HL-60 (cell line): Measurements from ENCODE around the gene WFDC11.
A peak's percentile ranks its signal among the peaks of the same experiment; 100 is the strongest.

ENCODE experiments used
- DNase-seq, 2 experiments: peaks; one replicate each; pipeline ENCODE4 v3.0.0-alpha.2; 2010 to 2020; ENCODE audit warnings: low read depth in 1 of 2, low spot score in 1 of 2
- H3K27ac ChIP-seq: fragments of 250-450 bp; sonication (Bioruptor Pico); replicated peaks from 2 replicates; pipeline ENCODE4 v1.5.1; 2020; ENCODE audit warnings: mild to moderate bottlenecking, moderate library complexity
- H3K27me3 ChIP-seq: fragments of 250-450 bp; sonication (Bioruptor Pico); 2 replicates; pipeline ENCODE4 v1.5.1; 2021; ENCODE audit warnings: mild to moderate bottlenecking, moderate library complexity; ENCODE audit not compliant: insufficient read depth, poor library complexity, severe bottlenecking
- H3K4me3 ChIP-seq: replicated peaks from 2 replicates; pipeline ENCODE4 v1.5.1; 2011; ENCODE audit warnings: mild to moderate bottlenecking, control low read depth, low read length; ENCODE audit not compliant: insufficient read depth
- GABPA ChIP-seq: IDR thresholded peaks from 2 replicates; pipeline ENCODE4 v1.6.1; 2012; ENCODE audit warnings: low read depth
- POLR2AphosphoS5 ChIP-seq: IDR thresholded peaks from 2 replicates; pipeline ENCODE4 v1.6.1; 2012; ENCODE audit warnings: low read depth
- REST ChIP-seq: IDR thresholded peaks from 2 replicates; pipeline ENCODE4 v1.6.1; 2012; ENCODE audit warnings: low read depth; ENCODE audit not compliant: insufficient replicate concordance
- SPI1 ChIP-seq: IDR thresholded peaks from 2 replicates; pipeline ENCODE4 v1.6.1; 2012; ENCODE audit warnings: low read depth, mild to moderate bottlenecking, borderline replicate concordance
- TF ChIP-seq, protein P1 (sequence below): IDR thresholded peaks from one replicate; pipeline ENCODE4 v1.5.1; 2011; ENCODE audit warnings: low read length, control low read depth, inconsistent platforms; ENCODE audit not compliant: insufficient read depth

The WFDC11 gene

DNA sequence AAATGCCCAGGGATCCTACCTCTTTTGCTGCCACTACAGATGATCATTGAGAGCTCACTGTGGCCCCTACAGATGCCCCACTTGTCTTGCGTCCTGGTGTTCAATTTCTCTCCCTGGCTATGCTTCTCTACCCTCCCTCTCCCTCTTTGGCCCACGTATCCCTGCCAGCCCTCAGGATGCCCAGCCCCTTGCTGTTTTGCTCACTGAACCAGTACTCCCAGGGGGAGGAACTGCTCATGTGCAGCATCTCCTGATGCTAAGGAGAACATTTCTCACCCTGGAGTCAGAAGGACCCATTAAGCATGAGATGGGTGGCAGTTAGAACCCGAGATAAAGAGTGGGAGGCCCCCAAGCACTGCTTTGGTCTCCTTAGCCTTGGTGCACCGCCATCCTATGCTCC lies 38.9 kb downstream of the WFDC11 start, which contains the start of gene WFDC9:
TSS of gene WFDC9 (minus strand) at position 101 of the 400 bp plus-strand sequence. CDS start 21,103 bp downstream, outside the sequence.
- DNase-seq, result no peak
- no peak for TF ChIP-seq SPI1
- TF ChIP-seq GABPA, result no peak
- no peak for TF ChIP-seq REST
- TF ChIP-seq, protein P1, sequence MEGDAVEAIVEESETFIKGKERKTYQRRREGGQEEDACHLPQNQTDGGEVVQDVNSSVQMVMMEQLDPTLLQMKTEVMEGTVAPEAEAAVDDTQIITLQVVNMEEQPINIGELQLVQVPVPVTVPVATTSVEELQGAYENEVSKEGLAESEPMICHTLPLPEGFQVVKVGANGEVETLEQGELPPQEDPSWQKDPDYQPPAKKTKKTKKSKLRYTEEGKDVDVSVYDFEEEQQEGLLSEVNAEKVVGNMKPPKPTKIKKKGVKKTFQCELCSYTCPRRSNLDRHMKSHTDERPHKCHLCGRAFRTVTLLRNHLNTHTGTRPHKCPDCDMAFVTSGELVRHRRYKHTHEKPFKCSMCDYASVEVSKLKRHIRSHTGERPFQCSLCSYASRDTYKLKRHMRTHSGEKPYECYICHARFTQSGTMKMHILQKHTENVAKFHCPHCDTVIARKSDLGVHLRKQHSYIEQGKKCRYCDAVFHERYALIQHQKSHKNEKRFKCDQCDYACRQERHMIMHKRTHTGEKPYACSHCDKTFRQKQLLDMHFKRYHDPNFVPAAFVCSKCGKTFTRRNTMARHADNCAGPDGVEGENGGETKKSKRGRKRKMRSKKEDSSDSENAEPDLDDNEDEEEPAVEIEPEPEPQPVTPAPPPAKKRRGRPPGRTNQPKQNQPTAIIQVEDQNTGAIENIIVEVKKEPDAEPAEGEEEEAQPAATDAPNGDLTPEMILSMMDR, result no peak
- TF ChIP-seq POLR2AphosphoS5, result no peak
- Histone ChIP-seq H3K27ac (no peak within 1 kb of the TSS), H3K27me3 (no peaks in the 10 kb centered on the region), H3K4me3 (no peak within 1 kb of the TSS)

- no peaks in the 10 kb centered on the region for H3K27me3 ChIP-seq
- no peak for DNase-seq
- no peak overlapping the region for H3K4me3 ChIP-seq
- H3K27ac ChIP-seq, result no peak overlapping the region
- TF ChIP-seq GABPA (no peak), SPI1 (no peak), POLR2AphosphoS5 (no peak), REST (no peak)
Observed at GRCh38 chr20:45630371-45630770, 39.7 kb downstream of the WFDC11 start.

GRCh38 chr20:45629496-45630100 lies 40.4 kb downstream of the WFDC11 start, which contains the start of gene WFDC10A:
TSS of gene WFDC10A (plus strand) at chr20:45629739. CDS start at chr20:45629814, 75 bp downstream.
- peak; percentile 40 to 71 for DNase-seq

DNA sequence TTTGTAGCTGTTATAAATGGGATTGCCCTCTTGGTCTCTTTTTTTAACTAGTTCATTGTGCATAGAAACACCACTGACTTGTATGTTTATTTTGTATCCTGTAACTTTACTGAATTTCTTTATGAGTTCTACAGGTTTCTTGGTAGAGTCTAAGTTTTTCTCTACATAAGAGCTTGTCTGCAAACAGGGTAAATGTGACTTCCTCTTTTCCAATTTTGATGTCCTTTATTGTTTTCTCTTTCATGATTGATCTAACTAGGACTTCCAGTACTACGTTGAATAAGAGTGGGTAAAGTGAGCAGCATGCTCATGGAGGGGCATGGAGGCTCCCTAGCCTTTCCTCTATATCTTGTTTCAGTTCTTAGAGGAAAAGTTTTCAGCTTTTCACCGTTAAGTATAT lies 43.5 kb downstream of the WFDC11 start:
- H3K4me3 ChIP-seq, result no peak overlapping the region
- no peak for DNase-seq
- H3K27ac ChIP-seq, result no peak overlapping the region
- H3K27me3 ChIP-seq, result no peaks in the 10 kb centered on the region
- peak; percentile 86 for TF ChIP-seq SPI1
- no peak for TF ChIP-seq REST
- TF ChIP-seq GABPA, result no peak

More at GRCh38 chr20:45629496-45630100, 40.4 kb downstream of the WFDC11 start, which contains the start of gene WFDC10A:
- Histone ChIP-seq H3K27ac (no peak within 1 kb of the TSS), H3K27me3 (no peaks in the 10 kb centered on the region), H3K4me3 (no peak within 1 kb of the TSS)
- TF ChIP-seq GABPA, result no peak
- TF ChIP-seq, protein P1, result peak; percentile 79
- TF ChIP-seq SPI1, result peak; percentile 81; the same call in 1 of the 2 replicates
